ENCODE data around the gene ZFPL1. TPM values are rescaled to one million over a fixed set of nuclear protein-coding genes. Genes with fewer than 3 reads are reported as not detected.

The ZFPL1 gene
- total and polyA plus RNA-seq, 10 of the 15 experiments (the other 5 are each of a cell fraction or from before 2014, with no cell fraction given), result 2.2 to 37.8 (median 27.0) TPM

- ChIA-PET RAD21 (ENCODE audit: unreplicated experiment) (interaction anchor here (0.6 to 2.3 kb wide), 6 partner anchors 11 to 270 kb away, joined by 3 to 12 read pairs (median 5); partner anchors contain the start of gene ARL2), SMC1A (ENCODE audit: uncharacterized antibody, unreplicated experiment) (interaction anchor here (0.8 to 2.8 kb wide), 8 partner anchors 19 to 270 kb away, joined by 3 to 11 read pairs (median 4); partner anchors contain the start of gene ARL2), POLR2A (interaction anchor here (0.5 to 1.5 kb wide), 3 partner anchors 17 to 415 kb away, joined by 3 to 7 read pairs (median 7); partner anchors contain the start of genes CAPN1 and SYVN1), CTCF (interaction anchor here (0.5 to 3.5 kb wide), 18 partner anchors 8 to 340 kb away, joined by 3 to 37 read pairs (median 4); partner anchors contain the start of genes ARL2, CAPN1 and SF1)
- 80% methylated on average over 18 of the region's 18 CpGs for WGBS (ENCODE audit: insufficient coverage, insufficient replicate concordance, low lambda C conversion rate, missing lambda C conversion rate)
- Histone ChIP-seq H3K27ac (ENCODE audit: control insufficient read depth, insufficient read depth) (no peak overlapping the region), H3K27me3 (replicated peaks in 1 of 2; ENCODE audit: control insufficient read depth in 2 of 2, insufficient read depth in 2 of 2, low read length in 1 of 2) (no peaks in the 10 kb centered on the region), H3K4me1 (ENCODE audit: control insufficient read depth, insufficient read depth, low read length) (peaks cover 27% of the 10 kb centered on the region), H3K9ac (ENCODE audit: control insufficient read depth, insufficient read depth, low read length) (no peak overlapping the region), H3K9me3 (replicated peaks; ENCODE audit: control insufficient read depth, insufficient read depth, low read length) (no peaks in the 10 kb centered on the region), H3K4me2 (ENCODE audit: control insufficient read depth, insufficient read depth) (no peak overlapping the region), H3K36me3 (ENCODE audit: control insufficient read depth in 2 of 2, insufficient read depth in 2 of 2, low read length in 1 of 2) (peaks cover 9 to 19% of the 10 kb centered on the region in 2 experiments), H4K20me1 (ENCODE audit: control insufficient read depth, insufficient read depth) (no peaks in the 10 kb centered on the region; the same call in 1 of the 2 replicates), H3K4me3 (no peak overlapping the region), H3K79me2 (ENCODE audit: control insufficient read depth, insufficient read depth, low read length) (peaks cover 52% of the 10 kb centered on the region), H2AFZ (ENCODE audit: control insufficient read depth, low read depth, low read length) (no peak overlapping the region)
- FAIRE-seq, result no peak
- no peak for DNase-seq (ENCODE audit: low read depth, low spot score)
- in situ Hi-C loops (cut with MboI), result no loop called here
- ATAC-seq, result no peak
- TF ChIP-seq POU2F2 (IDR thresholded peaks at IDR 0.05; ENCODE audit: borderline replicate concordance, low read depth, low read length), result no peak
- no peak for TF ChIP-seq EED (IDR thresholded peaks at IDR 0.05; ENCODE audit: low read depth)
- no peak for TF ChIP-seq MTA2 (IDR thresholded peaks at IDR 0.05; ENCODE audit: low read depth)
- TF ChIP-seq TARDBP (IDR thresholded peaks at IDR 0.05; ENCODE audit: borderline replicate concordance), result no peak
- TF ChIP-seq CBX3 (IDR thresholded peaks at IDR 0.05; ENCODE audit: borderline replicate concordance, low read depth), result no peak
- no peak for TF ChIP-seq KAT2A (conservative IDR thresholded peaks at IDR 0.05; ENCODE audit: control insufficient read depth, low read depth, low read length)
- TF ChIP-seq RAD21 (IDR thresholded peaks at IDR 0.05; ENCODE audit: insufficient read depth, low read depth, low read length), result no peak
- no TSS peak for BruUV-seq (replicated peaks)
- intact Hi-C loops (cut with micrococcal nuclease; ENCODE audit: unreplicated experiment), result loop anchor here (10.0 kb wide), 2 partner anchors 217 to 343 kb away; partner anchors contain the start of genes DPF2 and SF1
Measured at GRCh38 chr11:65118097-65118837, 34.2 kb downstream of the ZFPL1 start.

Data from GM12878 (cell line).